Astrocyte of the spinal cord (primary cell): ENCODE results near the gene TECR.
"Not testable (repeated sequence)": the region's sequence is repeated elsewhere in the genome, so short reads cannot be mapped to it uniquely, and the experiment has no call there.

Experiments used
- DNase-seq: peaks from one replicate; pipeline ENCODE4 v3.0.0; 2011; ENCODE audit warnings: low read depth, low spot score
- H3K4me3 ChIP-seq: 2 replicates; pipeline ENCODE4 v1.5.1; 2011; ENCODE audit warnings: low read depth, mild to moderate bottlenecking, low read length, moderate library complexity
- in situ Hi-C: cut with HindIII; loops from 2 replicates; pipeline ENCODE4 v1.10.0; 2017; ENCODE audit warnings: low sequenced_read_pairs
- TF ChIP-seq, protein P1 (sequence below): IDR thresholded peaks from 2 replicates; pipeline ENCODE4 v1.5.1; 2012; ENCODE audit warnings: low read depth, mild to moderate bottlenecking, low read length, inconsistent platforms

Gene TECR

GRCh38 chr19:14561847-14562351 is 32.5 kb downstream of the TECR start:
- in situ Hi-C loops = no loop called here
- no peak overlapping the region for H3K4me3 ChIP-seq
- no peak for DNase-seq
- TF ChIP-seq, protein P1, sequence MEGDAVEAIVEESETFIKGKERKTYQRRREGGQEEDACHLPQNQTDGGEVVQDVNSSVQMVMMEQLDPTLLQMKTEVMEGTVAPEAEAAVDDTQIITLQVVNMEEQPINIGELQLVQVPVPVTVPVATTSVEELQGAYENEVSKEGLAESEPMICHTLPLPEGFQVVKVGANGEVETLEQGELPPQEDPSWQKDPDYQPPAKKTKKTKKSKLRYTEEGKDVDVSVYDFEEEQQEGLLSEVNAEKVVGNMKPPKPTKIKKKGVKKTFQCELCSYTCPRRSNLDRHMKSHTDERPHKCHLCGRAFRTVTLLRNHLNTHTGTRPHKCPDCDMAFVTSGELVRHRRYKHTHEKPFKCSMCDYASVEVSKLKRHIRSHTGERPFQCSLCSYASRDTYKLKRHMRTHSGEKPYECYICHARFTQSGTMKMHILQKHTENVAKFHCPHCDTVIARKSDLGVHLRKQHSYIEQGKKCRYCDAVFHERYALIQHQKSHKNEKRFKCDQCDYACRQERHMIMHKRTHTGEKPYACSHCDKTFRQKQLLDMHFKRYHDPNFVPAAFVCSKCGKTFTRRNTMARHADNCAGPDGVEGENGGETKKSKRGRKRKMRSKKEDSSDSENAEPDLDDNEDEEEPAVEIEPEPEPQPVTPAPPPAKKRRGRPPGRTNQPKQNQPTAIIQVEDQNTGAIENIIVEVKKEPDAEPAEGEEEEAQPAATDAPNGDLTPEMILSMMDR = no peak

- H3K4me3 ChIP-seq = no peak overlapping the region
- in situ Hi-C loops = no loop called here
- TF ChIP-seq, protein P1 = no peak
- DNase-seq = no peak
Observed at GRCh38 chr19:14562660-14563589, 33.5 kb downstream of the TECR start.

GRCh38 chr19:14563590-14563926 is 34.2 kb downstream of the TECR start:
- no peak for DNase-seq
- in situ Hi-C loops = no loop called here
- H3K4me3 ChIP-seq = no peak overlapping the region
- TF ChIP-seq, protein P1 = no peak

DNA sequence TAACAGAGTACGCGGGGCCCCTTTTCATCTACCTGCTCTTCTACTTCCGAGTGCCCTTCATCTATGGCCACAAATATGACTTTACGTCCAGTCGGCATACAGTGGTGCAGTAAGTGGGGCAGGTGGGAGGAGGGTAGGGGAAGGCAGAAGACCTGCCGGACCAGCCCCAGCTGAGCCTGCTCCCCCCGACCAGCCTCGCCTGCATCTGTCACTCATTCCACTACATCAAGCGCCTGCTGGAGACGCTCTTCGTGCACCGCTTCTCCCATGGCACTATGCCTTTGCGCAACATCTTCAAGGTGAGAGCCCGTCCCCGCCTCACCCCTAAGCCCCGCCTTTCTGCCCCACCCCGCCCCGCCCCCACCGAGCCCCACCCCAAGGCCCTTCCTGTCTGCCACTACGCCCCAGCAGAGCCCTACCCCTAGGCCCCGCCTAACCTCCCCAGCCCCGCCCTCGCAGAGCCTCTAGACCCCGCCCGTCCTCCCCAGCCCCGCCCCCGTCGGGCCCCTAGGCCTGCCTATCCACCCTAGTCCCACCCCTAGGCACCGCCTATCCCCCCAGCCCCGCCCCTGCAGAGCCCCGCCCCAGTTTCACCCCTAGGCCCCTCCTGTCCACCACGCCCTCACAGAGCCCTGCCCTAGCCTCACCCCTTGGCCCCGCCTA is 34.7 kb downstream of the TECR start:
- in situ Hi-C loops = no loop called here
- TF ChIP-seq, protein P1 = no peak
- peak; percentile 9 for DNase-seq
- no peak overlapping the region for H3K4me3 ChIP-seq

GRCh38 chr19:14564652-14565297 is 35.4 kb downstream of the TECR start:
- DNase-seq, H3K4me3 ChIP-seq, in situ Hi-C loops: not testable (repeated sequence)

- TF ChIP-seq, protein P1 = no peak
Observed at GRCh38 chr19:14565298-14565679, 35.9 kb downstream of the TECR start.

More at GRCh38 chr19:14565298-14565679, 35.9 kb downstream of the TECR start:
- H3K4me3 ChIP-seq = no peak overlapping the region
- no peak for DNase-seq
- in situ Hi-C loops = no loop called here
